Measurements from ENCODE around the gene FRMD7. TPM values are rescaled to one million over a fixed set of nuclear protein-coding genes. Genes with fewer than 3 reads are reported as not detected.

FRMD7 gene
- total RNA-seq, 1 donor: 1.1 TPM

DNA sequence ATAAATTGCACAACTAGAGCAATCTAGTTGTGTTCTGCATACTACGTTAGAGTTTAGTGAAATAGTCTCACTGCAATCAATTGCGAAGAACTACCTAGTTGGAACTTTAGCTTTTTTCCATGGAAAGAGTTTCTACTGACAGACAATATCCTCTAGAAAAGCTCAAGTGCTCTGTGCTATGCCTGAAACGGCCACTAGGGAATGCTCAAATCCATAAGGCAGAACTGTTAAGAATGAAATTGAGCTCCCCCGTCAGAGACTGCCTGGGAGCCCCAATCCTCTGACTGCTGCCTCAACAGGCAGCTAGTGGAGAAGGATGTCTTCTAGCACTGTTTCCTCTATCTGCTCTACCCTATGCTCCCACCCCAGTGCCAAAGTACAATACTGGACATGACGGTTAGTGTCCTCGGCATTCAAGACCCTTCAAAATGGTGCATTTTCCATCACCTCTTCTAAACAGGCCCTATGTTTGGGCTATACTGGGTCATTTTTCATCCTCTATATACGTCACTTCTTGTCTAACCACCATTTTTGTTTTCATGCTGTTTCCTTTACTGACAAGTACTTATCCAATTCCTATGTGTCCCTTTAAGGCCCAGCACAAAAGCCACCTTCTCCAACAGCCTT is 35.3 kb downstream of the FRMD7 start:
- Histone ChIP-seq H2AFZ (ENCODE audit: low read length) (no peak overlapping the region), H4K20me1 (ENCODE audit: insufficient read depth, low read length) (no peaks in the 10 kb centered on the region), H3K9me3 (ENCODE audit: low read depth, low read length) (no peaks in the 10 kb centered on the region), H3K4me1 (ENCODE audit: insufficient read depth, low read length) (peaks cover 8% of the 10 kb centered on the region), H3K36me3 (ENCODE audit: insufficient read depth, low read length) (no peaks in the 10 kb centered on the region), H3K4me2 (ENCODE audit: insufficient read depth, low read length) (no peak overlapping the region), H3K27me3 (ENCODE audit: insufficient read depth, low read length) (peaks cover 14% of the 10 kb centered on the region), H3K79me2 (ENCODE audit: insufficient read depth, low read length) (no peaks in the 10 kb centered on the region), H3K4me3 (ENCODE audit: insufficient read depth, low read length) (no peak overlapping the region), H3K27ac (ENCODE audit: low read depth, low read length) (no peak overlapping the region)
- TF ChIP-seq, protein P1, sequence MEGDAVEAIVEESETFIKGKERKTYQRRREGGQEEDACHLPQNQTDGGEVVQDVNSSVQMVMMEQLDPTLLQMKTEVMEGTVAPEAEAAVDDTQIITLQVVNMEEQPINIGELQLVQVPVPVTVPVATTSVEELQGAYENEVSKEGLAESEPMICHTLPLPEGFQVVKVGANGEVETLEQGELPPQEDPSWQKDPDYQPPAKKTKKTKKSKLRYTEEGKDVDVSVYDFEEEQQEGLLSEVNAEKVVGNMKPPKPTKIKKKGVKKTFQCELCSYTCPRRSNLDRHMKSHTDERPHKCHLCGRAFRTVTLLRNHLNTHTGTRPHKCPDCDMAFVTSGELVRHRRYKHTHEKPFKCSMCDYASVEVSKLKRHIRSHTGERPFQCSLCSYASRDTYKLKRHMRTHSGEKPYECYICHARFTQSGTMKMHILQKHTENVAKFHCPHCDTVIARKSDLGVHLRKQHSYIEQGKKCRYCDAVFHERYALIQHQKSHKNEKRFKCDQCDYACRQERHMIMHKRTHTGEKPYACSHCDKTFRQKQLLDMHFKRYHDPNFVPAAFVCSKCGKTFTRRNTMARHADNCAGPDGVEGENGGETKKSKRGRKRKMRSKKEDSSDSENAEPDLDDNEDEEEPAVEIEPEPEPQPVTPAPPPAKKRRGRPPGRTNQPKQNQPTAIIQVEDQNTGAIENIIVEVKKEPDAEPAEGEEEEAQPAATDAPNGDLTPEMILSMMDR (IDR thresholded peaks at IDR 0.05; ENCODE audit: extremely low read depth, low read depth, low read length): peak; percentile 80
- DNase-seq (ENCODE audit: insufficient read length, low spot score, missing footprints): peak; percentile 58

DNA sequence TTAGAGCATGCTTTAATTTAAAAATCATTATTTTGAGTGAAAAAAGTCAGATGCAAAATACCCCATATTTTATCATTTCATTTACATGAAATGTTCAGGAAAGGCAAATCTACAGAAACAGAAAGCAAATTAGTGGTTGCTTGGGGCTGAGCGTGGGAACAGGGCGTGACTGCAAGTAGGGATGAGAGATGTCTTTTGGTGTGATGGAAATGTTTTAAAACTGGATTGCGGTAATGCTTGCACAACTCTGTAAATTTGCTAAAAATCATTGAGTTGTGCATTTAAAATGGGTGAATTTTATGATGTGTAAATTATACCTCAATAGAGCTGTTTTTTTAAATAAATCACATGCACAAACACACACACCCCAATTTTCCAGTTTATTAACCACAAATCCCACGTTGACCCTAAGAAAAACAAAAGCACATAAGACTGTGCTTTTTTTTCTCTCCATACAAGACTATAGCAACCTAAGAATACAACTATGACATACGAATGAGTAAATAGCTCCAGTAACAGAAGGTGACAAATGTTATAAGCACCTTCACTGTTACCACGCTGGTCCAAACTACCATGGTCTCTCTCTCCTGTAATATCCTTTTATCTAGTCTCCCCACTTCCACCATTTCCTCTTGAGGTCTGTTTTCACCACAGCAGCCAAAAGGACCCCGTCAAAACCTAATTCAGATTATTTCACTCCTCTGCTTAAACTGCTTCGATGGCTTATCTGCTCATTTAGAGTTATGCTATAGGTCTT is 37.2 kb downstream of the FRMD7 start:
- Histone ChIP-seq H3K9me3 (ENCODE audit: low read depth, low read length) (no peaks in the 10 kb centered on the region), H3K27ac (ENCODE audit: low read depth, low read length) (no peak overlapping the region), H3K4me1 (ENCODE audit: insufficient read depth, low read length) (peaks cover 14% of the 10 kb centered on the region), H3K4me2 (ENCODE audit: insufficient read depth, low read length) (no peak overlapping the region), H4K20me1 (ENCODE audit: insufficient read depth, low read length) (no peaks in the 10 kb centered on the region), H3K79me2 (ENCODE audit: insufficient read depth, low read length) (no peaks in the 10 kb centered on the region), H3K36me3 (ENCODE audit: insufficient read depth, low read length) (no peaks in the 10 kb centered on the region), H3K27me3 (ENCODE audit: insufficient read depth, low read length) (peaks cover 10% of the 10 kb centered on the region), H2AFZ (ENCODE audit: low read length) (no peak overlapping the region), H3K4me3 (ENCODE audit: insufficient read depth, low read length) (no peak overlapping the region)
- TF ChIP-seq, protein P1 (IDR thresholded peaks at IDR 0.05; ENCODE audit: extremely low read depth, low read depth, low read length): no peak
- no peak for DNase-seq (ENCODE audit: insufficient read length, low spot score, missing footprints)

DNA sequence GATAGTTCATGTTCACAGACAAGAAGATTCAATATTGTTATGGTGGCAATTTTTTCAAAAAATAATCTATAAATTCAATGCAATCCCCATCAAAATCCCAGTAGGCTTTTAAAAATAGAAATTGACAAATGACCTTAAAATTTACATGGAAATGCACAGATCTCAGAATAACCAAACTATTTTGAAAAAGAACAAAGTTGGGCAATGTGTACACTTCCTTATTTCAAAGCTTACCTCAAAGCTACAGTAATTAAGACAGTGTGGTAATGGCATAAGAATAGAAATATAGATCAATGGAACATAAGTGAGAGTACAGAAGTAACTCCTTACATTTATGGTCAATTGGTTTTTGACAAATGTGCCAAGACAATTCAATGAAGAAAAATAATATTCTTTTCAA is 39.0 kb downstream of the FRMD7 start:
- no peak overlapping the region for H3K4me3 ChIP-seq (ENCODE audit: insufficient read depth, low read length)
- H3K36me3 ChIP-seq (ENCODE audit: insufficient read depth, low read length): no peaks in the 10 kb centered on the region
- H3K4me2 ChIP-seq (ENCODE audit: insufficient read depth, low read length): no peak overlapping the region
- TF ChIP-seq, protein P1 (IDR thresholded peaks at IDR 0.05; ENCODE audit: extremely low read depth, low read depth, low read length): no peak
- DNase-seq (ENCODE audit: insufficient read length, low spot score, missing footprints): no peak
- no peaks in the 10 kb centered on the region for H3K79me2 ChIP-seq (ENCODE audit: insufficient read depth, low read length)
- H3K27me3 ChIP-seq (ENCODE audit: insufficient read depth, low read length): peaks cover 13% of the 10 kb centered on the region
- H3K4me1 ChIP-seq (ENCODE audit: insufficient read depth, low read length): peaks cover 10% of the 10 kb centered on the region
- no peaks in the 10 kb centered on the region for H3K9me3 ChIP-seq (ENCODE audit: low read depth, low read length)
- H2AFZ ChIP-seq (ENCODE audit: low read length): no peak overlapping the region
- H4K20me1 ChIP-seq (ENCODE audit: insufficient read depth, low read length): no peaks in the 10 kb centered on the region
- H3K27ac ChIP-seq (ENCODE audit: low read depth, low read length): no peak overlapping the region

DNA sequence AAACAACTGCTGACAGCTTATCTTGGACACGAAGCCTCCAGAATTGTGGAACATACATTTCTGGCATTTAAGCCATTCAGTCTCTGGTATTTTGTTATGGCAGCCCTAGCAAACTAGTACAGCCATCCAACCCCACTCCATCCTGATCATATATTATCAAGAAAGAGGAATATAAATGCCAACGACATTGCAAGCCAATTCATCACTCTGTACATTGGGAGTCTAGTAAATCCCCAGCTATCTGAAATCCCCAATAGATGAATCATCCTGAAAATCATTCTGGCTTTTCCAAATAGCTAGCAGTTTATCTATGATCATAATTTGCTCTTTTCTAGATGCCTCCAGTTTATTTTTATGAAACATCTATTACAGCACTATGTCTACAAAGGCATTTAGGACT is 41.1 kb downstream of the FRMD7 start:
- Histone ChIP-seq H3K4me3 (ENCODE audit: insufficient read depth, low read length) (no peak overlapping the region), H3K36me3 (ENCODE audit: insufficient read depth, low read length) (no peaks in the 10 kb centered on the region), H3K27ac (ENCODE audit: low read depth, low read length) (no peak overlapping the region), H2AFZ (ENCODE audit: low read length) (no peak overlapping the region), H3K27me3 (ENCODE audit: insufficient read depth, low read length) (peaks cover 15% of the 10 kb centered on the region), H3K4me2 (ENCODE audit: insufficient read depth, low read length) (no peak overlapping the region), H4K20me1 (ENCODE audit: insufficient read depth, low read length) (no peaks in the 10 kb centered on the region), H3K9me3 (ENCODE audit: low read depth, low read length) (no peaks in the 10 kb centered on the region), H3K4me1 (ENCODE audit: insufficient read depth, low read length) (peaks cover 6% of the 10 kb centered on the region), H3K79me2 (ENCODE audit: insufficient read depth, low read length) (no peaks in the 10 kb centered on the region)
- DNase-seq (ENCODE audit: insufficient read length, low spot score, missing footprints): no peak
- TF ChIP-seq, protein P1 (IDR thresholded peaks at IDR 0.05; ENCODE audit: extremely low read depth, low read depth, low read length): no peak

Measured in osteoblast (primary cell).